Suprapubic skin (tissue), 4 donors: Measurements from ENCODE around the gene HIRA. TPM values are rescaled to one million over a fixed set of nuclear protein-coding genes. Genes with fewer than 3 reads are reported as not detected.

Experiments
- DNase-seq, 2 donors: peaks; one replicate each; pipeline ENCODE4 v3.0.0-alpha.2; 2019; ENCODE audit warnings: low spot score in 2 of 2
- H3K27ac ChIP-seq: fragments of 200-600 bp; sonication (generic); one replicate; pipeline ENCODE4 v1.5.1; 2019
- H3K27me3 ChIP-seq: fragments of 200-600 bp; sonication (generic); one replicate; pipeline ENCODE4 v1.5.1; 2019
- H3K36me3 ChIP-seq: fragments of 200-600 bp; sonication (generic); one replicate; pipeline ENCODE4 v1.5.1; 2019
- H3K4me1 ChIP-seq: fragments of 200-600 bp; sonication (generic); one replicate; pipeline ENCODE4 v1.5.1; 2019
- H3K4me3 ChIP-seq: fragments of 200-600 bp; sonication (generic); one replicate; pipeline ENCODE4 v1.5.1; 2019; ENCODE audit warnings: mild to moderate bottlenecking
- H3K9me3 ChIP-seq: fragments of 200-600 bp; sonication (generic); one replicate; pipeline ENCODE4 v1.5.1; 2019
- CTCF ChIP-seq, 2 donors: fragments of 200-600 bp in 1 of 2; fragments of 450-650 bp in 1 of 2; sonication (generic) in 1 of 2; IDR thresholded peaks; one replicate each; pipeline ENCODE4 v1.5.1; 2016 to 2019; ENCODE audit warnings: antibody characterized with exemption in 2 of 2, mild to moderate bottlenecking in 1 of 2, moderate library complexity in 1 of 2
- EP300 ChIP-seq: sonication (generic); formaldehyde crosslinking; IDR thresholded peaks from one replicate; pipeline ENCODE4 v1.6.1; 2017; ENCODE audit warnings: antibody characterized with exemption
- POLR2A ChIP-seq, 2 donors: fragments of 450-650 bp; IDR thresholded peaks; one replicate each; pipeline ENCODE4 v1.6.1; 2017; ENCODE audit warnings: antibody characterized with exemption in 2 of 2, mild to moderate bottlenecking in 2 of 2, moderate library complexity in 2 of 2
- POLR2AphosphoS5 ChIP-seq, 3 donors: sonication (generic); formaldehyde crosslinking; IDR thresholded peaks; one replicate each; pipeline ENCODE4 v1.6.1; 2017; ENCODE audit warnings: antibody characterized with exemption in 3 of 3
- WGBS: methylation state at CpG from one replicate; pipeline ENCODE4 v1.1.5; 2018; 5-methylcytosine and 5-hydroxymethylcytosine counted together
- total RNA-seq, 4 donors: library from RNA; depleted of rRNA; stranded (reverse); fragments of >200 nt; gene quantifications; one replicate each; pipeline ENCODE4 v1.1.0, GENCODE V29; 2016

Gene HIRA
- total RNA-seq, 4 donors from 2014 or later, result 17.7 to 25.1 (median 22.5) TPM

- Histone ChIP-seq H3K4me3 (no peak overlapping the region), H3K27ac (no peak overlapping the region), H3K4me1 (no peaks in the 10 kb centered on the region), H3K9me3 (no peaks in the 10 kb centered on the region), H3K36me3 (peaks cover 77% of the 10 kb centered on the region), H3K27me3 (no peaks in the 10 kb centered on the region)
- DNase-seq, result no peak
- 89% methylated on average over 2 of the region's 2 CpGs for WGBS
- TF ChIP-seq EP300 (no peak), CTCF (IDR thresholded peaks at IDR 0.05) (no peak), POLR2A (IDR thresholded peaks at IDR 0.05) (no peak), POLR2AphosphoS5 (IDR thresholded peaks at IDR 0.05) (no peak)
Measured at GRCh38 chr22:19455033-19455432, 23.5 kb upstream of the HIRA start.

GRCh38 chr22:19454156-19454555 lies 22.6 kb upstream of the HIRA start:
- 82% methylated on average over 6 of the region's 6 CpGs for WGBS
- Histone ChIP-seq H3K4me3 (no peak overlapping the region), H3K4me1 (peaks cover under 1% of the 10 kb centered on the region), H3K9me3 (no peaks in the 10 kb centered on the region), H3K36me3 (peaks cover 78% of the 10 kb centered on the region), H3K27me3 (no peaks in the 10 kb centered on the region), H3K27ac (no peak overlapping the region)
- DNase-seq, result no peak
- no peak for TF ChIP-seq POLR2A (IDR thresholded peaks at IDR 0.05)

GRCh38 chr22:19453718-19454117 lies 22.2 kb upstream of the HIRA start:
- TF ChIP-seq POLR2A (IDR thresholded peaks at IDR 0.05), result no peak
- no peak for TF ChIP-seq CTCF (IDR thresholded peaks at IDR 0.05)
- no peak for TF ChIP-seq POLR2AphosphoS5 (IDR thresholded peaks at IDR 0.05)
- no peak for TF ChIP-seq EP300

GRCh38 chr22:19451570-19451969 lies 20.0 kb upstream of the HIRA start:
- TF ChIP-seq POLR2AphosphoS5 (IDR thresholded peaks at IDR 0.05) (no peak), CTCF (IDR thresholded peaks at IDR 0.05) (no peak), EP300 (no peak), POLR2A (IDR thresholded peaks at IDR 0.05) (no peak)
- Histone ChIP-seq H3K4me3 (no peak overlapping the region), H3K4me1 (peaks cover 13% of the 10 kb centered on the region), H3K27ac (no peak overlapping the region), H3K36me3 (peaks cover 53% of the 10 kb centered on the region), H3K9me3 (no peaks in the 10 kb centered on the region), H3K27me3 (no peaks in the 10 kb centered on the region)
- 95% methylated on average over 4 of the region's 4 CpGs for WGBS
- DNase-seq, result no peak

More at GRCh38 chr22:19453718-19454117, 22.2 kb upstream of the HIRA start:
- Histone ChIP-seq H3K9me3 (no peaks in the 10 kb centered on the region), H3K4me3 (no peak overlapping the region), H3K27me3 (no peaks in the 10 kb centered on the region), H3K36me3 (peaks cover 74% of the 10 kb centered on the region), H3K27ac (no peak overlapping the region), H3K4me1 (peaks cover 3% of the 10 kb centered on the region)
- WGBS, result 96% methylated on average over 5 of the region's 5 CpGs
- DNase-seq, result no peak

GRCh38 chr22:19450363-19451175 lies 19.0 kb upstream of the HIRA start:
- WGBS, result 89% methylated on average over 8 of the region's 8 CpGs
- TF ChIP-seq EP300 (no peak), POLR2AphosphoS5 (IDR thresholded peaks at IDR 0.05) (no peak), POLR2A (IDR thresholded peaks at IDR 0.05) (no peak), CTCF (IDR thresholded peaks at IDR 0.05) (no peak)

More at GRCh38 chr22:19450363-19451175, 19.0 kb upstream of the HIRA start:
- DNase-seq, result no peak
- peaks cover 43% of the 10 kb centered on the region for H3K36me3 ChIP-seq
- H3K27ac ChIP-seq, result no peak overlapping the region
- no peak overlapping the region for H3K4me3 ChIP-seq
- H3K9me3 ChIP-seq, result no peaks in the 10 kb centered on the region
- H3K27me3 ChIP-seq, result no peaks in the 10 kb centered on the region
- H3K4me1 ChIP-seq, result peaks cover 23% of the 10 kb centered on the region
